Thoracic aorta (tissue), 2 donors: ENCODE measurements around the gene MOK. TPM values are rescaled to one million over a fixed set of nuclear protein-coding genes. Genes with fewer than 3 reads are reported as not detected.

Source experiments
- ATAC-seq: fragments of 150-250 bp; one replicate; pipeline ENCODE4 v1.8.0; 2017; ENCODE audit warnings: low read depth; ENCODE audit not compliant: insufficient number of reproducible peaks, low FRiP score
- DNase-seq: peaks from one replicate; pipeline ENCODE4 v3.0.0-alpha.2; 2020; ENCODE audit warnings: low spot score
- H3K27ac ChIP-seq, 2 donors: fragments of 200-600 bp; sonication (generic); 1 replicate in 1 of 2; 2 replicates in 1 of 2; pipeline ENCODE4 v1.5.1; 2016; ENCODE audit warnings: mild to moderate bottlenecking in 2 of 2, moderate library complexity in 2 of 2
- H3K27me3 ChIP-seq: fragments of 200-600 bp; sonication (generic); replicated peaks from 2 replicates; pipeline ENCODE4 v1.6.0; 2016; ENCODE audit warnings: mild to moderate bottlenecking; ENCODE audit not compliant: insufficient read depth
- H3K36me3 ChIP-seq: fragments of 200-600 bp; sonication (generic); one replicate; pipeline ENCODE4 v1.5.1; 2016
- H3K4me1 ChIP-seq, 2 donors: fragments of 200-600 bp; sonication (generic); 1 replicate in 1 of 2; 2 replicates in 1 of 2; pipeline versions ENCODE4 v1.5.1 to v1.6.0; 2016; ENCODE audit warnings: low read depth in 2 of 2, mild to moderate bottlenecking in 1 of 2; ENCODE audit not compliant: control insufficient read depth in 1 of 2
- H3K4me3 ChIP-seq: fragments of 200-600 bp; sonication (generic); 2 replicates; pipeline ENCODE4 v1.5.1; 2016; ENCODE audit warnings: mild to moderate bottlenecking
- H3K9me3 ChIP-seq: fragments of 200-600 bp; sonication (generic); 2 replicates; pipeline ENCODE4 v1.5.1; 2016
- CTCF ChIP-seq: fragments of 200-600 bp; sonication (generic); IDR thresholded peaks from one replicate; pipeline ENCODE4 v1.5.1; 2019; ENCODE audit warnings: antibody characterized with exemption
- total RNA-seq, 2 donors: library from RNA; depleted of rRNA; stranded (reverse); fragments of >200 nt; gene quantifications; one replicate each; pipeline versions ENCODE4 v1.1.0 to v1.2.3, GENCODE V29; 2016

MOK gene
- total RNA-seq, 2 donors from 2014 or later: 15.0 to 41.0 TPM

GRCh38 chr14:102321456-102322422 lies 16.8 kb upstream of the MOK start:
- ATAC-seq: no peak
- Histone ChIP-seq H3K27me3 (no peaks in the 10 kb centered on the region), H3K27ac (no peak overlapping the region), H3K36me3 (no peaks in the 10 kb centered on the region), H3K9me3 (no peaks in the 10 kb centered on the region), H3K4me3 (no peak overlapping the region), H3K4me1 (peaks cover 5 to 36% of the 10 kb centered on the region in 2 donors)
- DNase-seq: no peak
- TF ChIP-seq CTCF: no peak

GRCh38 chr14:102320671-102321455 lies 15.9 kb upstream of the MOK start:
- DNase-seq: no peak
- Histone ChIP-seq H3K36me3 (no peaks in the 10 kb centered on the region), H3K9me3 (no peaks in the 10 kb centered on the region), H3K27ac (peak overlapping the region; percentile 75 to 97), H3K4me3 (peak overlapping the region; percentile 69), H3K4me1 (peaks cover 5 to 45% of the 10 kb centered on the region in 2 donors), H3K27me3 (no peaks in the 10 kb centered on the region)
- no peak for ATAC-seq
- TF ChIP-seq CTCF: no peak

- Histone ChIP-seq H3K27me3 (no peaks in the 10 kb centered on the region), H3K9me3 (no peaks in the 10 kb centered on the region), H3K4me1 (peaks cover 5 to 47% of the 10 kb centered on the region in 2 donors), H3K36me3 (no peaks in the 10 kb centered on the region), H3K4me3 (peak overlapping the region; percentile 69), H3K27ac (peak overlapping the region; percentile 75 to 97)
- ATAC-seq (no peak), DNase-seq (no peak)
- no peak for TF ChIP-seq CTCF
Observed at GRCh38 chr14:102320033-102320660, 15.2 kb upstream of the MOK start.

- Histone ChIP-seq H3K27ac (peak within 1 kb of the TSS; percentile 75 to 97), H3K9me3 (no peaks in the 10 kb centered on the region), H3K36me3 (no peaks in the 10 kb centered on the region), H3K4me1 (peaks cover 5 to 52% of the 10 kb centered on the region in 2 donors), H3K27me3 (no peaks in the 10 kb centered on the region), H3K4me3 (peak within 1 kb of the TSS; percentile 69)
- DNase-seq (peak; percentile 74), ATAC-seq (peak; percentile 62)
- TF ChIP-seq CTCF: no peak
Observed at GRCh38 chr14:102319351-102320032, 14.5 kb upstream of the MOK start, which contains the start of gene ZNF839. ZNF839 (plus strand) TSS chr14:102319746; CDS start chr14:102319766, 20 bp downstream.
